Bronchial epithelial cell (primary cell): ENCODE data around the gene EFS. TPM values are rescaled to one million over a fixed set of nuclear protein-coding genes. Genes with fewer than 3 reads are reported as not detected.

Experiments used
- DNase-seq: peaks from one replicate; pipeline ENCODE4 v3.0.0-alpha.2; 2010; ENCODE audit warnings: low read depth
- FAIRE-seq: peaks from 2 replicates; lab custom pipeline; 2011; peaks lifted over from hg19 to GRCh38; lab: Jason Lieb, UNC
- H3K27me3 ChIP-seq: 2 replicates; pipeline ENCODE4 v1.5.1; 2011; ENCODE audit warnings: low read length; ENCODE audit not compliant: control insufficient read depth, insufficient read depth
- H3K36me3 ChIP-seq: 2 replicates; pipeline ENCODE4 v1.5.1; 2011; ENCODE audit warnings: low read length; ENCODE audit not compliant: control insufficient read depth, insufficient read depth
- H3K4me3 ChIP-seq: 2 replicates; pipeline ENCODE4 v1.5.1; 2011; ENCODE audit warnings: mild to moderate bottlenecking, low read depth, low read length, control low read depth
- CTCF ChIP-seq: IDR thresholded peaks from 2 replicates; pipeline ENCODE4 v1.5.1; 2011; ENCODE audit warnings: mild to moderate bottlenecking, moderate library complexity, low read length, control low read depth, inconsistent platforms; ENCODE audit not compliant: insufficient read depth, severe bottlenecking
- total RNA-seq: library from RNA; depleted of rRNA; stranded (reverse); fragments of >200 nt; gene quantifications from 2 replicates; pipeline ENCODE4 v1.2.1, GENCODE V29; 2014

Gene EFS
- total RNA-seq, 1 donor from 2014 or later: 2.4 TPM

GRCh38 chr14:23361320-23361719 is 3.7 kb downstream of the EFS start:
- Histone ChIP-seq H3K27me3 (no peaks in the 10 kb centered on the region), H3K4me3 (no peak overlapping the region), H3K36me3 (peaks cover 8% of the 10 kb centered on the region)
- FAIRE-seq: peak; percentile 62
- peak; percentile 15 for DNase-seq
- no peak for TF ChIP-seq CTCF

- peak; percentile 18 for TF ChIP-seq CTCF
- FAIRE-seq (no peak), DNase-seq (no peak)
- Histone ChIP-seq H3K27me3 (no peaks in the 10 kb centered on the region), H3K36me3 (peaks cover 8% of the 10 kb centered on the region), H3K4me3 (no peak overlapping the region)
These were observed 4.5 kb downstream of the EFS start for GRCh38 chr14:23360496-23360895.

GRCh38 chr14:23359722-23360447 is 5.1 kb downstream of the EFS start:
- no peaks in the 10 kb centered on the region for H3K27me3 ChIP-seq
- H3K36me3 ChIP-seq: peaks cover 8% of the 10 kb centered on the region
- H3K4me3 ChIP-seq: no peak overlapping the region
- TF ChIP-seq CTCF: no peak
- DNase-seq (no peak), FAIRE-seq (no peak)

- Histone ChIP-seq H3K27me3 (no peaks in the 10 kb centered on the region), H3K4me3 (no peak overlapping the region), H3K36me3 (peaks cover 8% of the 10 kb centered on the region)
- FAIRE-seq (no peak), DNase-seq (no peak)
- TF ChIP-seq CTCF: no peak
These were observed 5.8 kb downstream of the EFS start for GRCh38 chr14:23359167-23359626.

GRCh38 chr14:23358553-23359166 is 6.3 kb downstream of the EFS start:
- no peak for TF ChIP-seq CTCF
- Histone ChIP-seq H3K36me3 (peaks cover 8% of the 10 kb centered on the region), H3K4me3 (no peak overlapping the region), H3K27me3 (no peaks in the 10 kb centered on the region)
- DNase-seq (no peak), FAIRE-seq (no peak)
